ENCODE measurements around the gene ZFYVE26.

The ZFYVE26 gene

GRCh38 chr14:67806246-67806645, 10.1 kb downstream of the ZFYVE26 start:
- H3K4me1 ChIP-seq (ENCODE audit: insufficient read depth, low read length), result no peaks in the 10 kb centered on the region
- H3K9me3 ChIP-seq (ENCODE audit: insufficient read depth, low read depth, low read length), result no peaks in the 10 kb centered on the region
- peaks cover 91% of the 10 kb centered on the region for H3K36me3 ChIP-seq (ENCODE audit: insufficient read depth, low read depth, low read length)
- no peak overlapping the region for H3K4me3 ChIP-seq (ENCODE audit: low read length)
- H3K9ac ChIP-seq (ENCODE audit: low read depth, low read length), result no peak overlapping the region
- no peaks in the 10 kb centered on the region for H3K27me3 ChIP-seq (ENCODE audit: insufficient read depth, low read length)
- H3K27ac ChIP-seq (ENCODE audit: low read length), result no peak overlapping the region

GRCh38 chr14:67800743-67801142, 15.6 kb downstream of the ZFYVE26 start:
- H3K36me3 ChIP-seq (ENCODE audit: insufficient read depth, low read depth, low read length), result peaks cover 96% of the 10 kb centered on the region
- H3K9me3 ChIP-seq (ENCODE audit: insufficient read depth, low read depth, low read length), result no peaks in the 10 kb centered on the region

GRCh38 chr14:67798731-67799130, 17.7 kb downstream of the ZFYVE26 start:
- Histone ChIP-seq H3K9me3 (ENCODE audit: insufficient read depth, low read depth, low read length) (no peaks in the 10 kb centered on the region), H3K9ac (ENCODE audit: low read depth, low read length) (no peak overlapping the region), H3K4me1 (ENCODE audit: insufficient read depth, low read length) (no peaks in the 10 kb centered on the region), H3K4me3 (ENCODE audit: low read length) (no peak overlapping the region), H3K27me3 (ENCODE audit: insufficient read depth, low read length) (no peaks in the 10 kb centered on the region), H3K27ac (ENCODE audit: low read length) (no peak overlapping the region), H3K36me3 (ENCODE audit: insufficient read depth, low read depth, low read length) (peaks cover 98% of the 10 kb centered on the region)

More at GRCh38 chr14:67800743-67801142, 15.6 kb downstream of the ZFYVE26 start:
- no peaks in the 10 kb centered on the region for H3K27me3 ChIP-seq (ENCODE audit: insufficient read depth, low read length)
- H3K9ac ChIP-seq (ENCODE audit: low read depth, low read length), result no peak overlapping the region
- H3K4me3 ChIP-seq (ENCODE audit: low read length), result no peak overlapping the region
- no peak overlapping the region for H3K27ac ChIP-seq (ENCODE audit: low read length)
- no peaks in the 10 kb centered on the region for H3K4me1 ChIP-seq (ENCODE audit: insufficient read depth, low read length)

- Histone ChIP-seq H3K9me3 (ENCODE audit: insufficient read depth, low read depth, low read length) (no peaks in the 10 kb centered on the region), H3K27me3 (ENCODE audit: insufficient read depth, low read length) (no peaks in the 10 kb centered on the region), H3K27ac (ENCODE audit: low read length) (no peak overlapping the region), H3K36me3 (ENCODE audit: insufficient read depth, low read depth, low read length) (peaks cover 98% of the 10 kb centered on the region), H3K4me3 (ENCODE audit: low read length) (no peak overlapping the region), H3K9ac (ENCODE audit: low read depth, low read length) (no peak overlapping the region), H3K4me1 (ENCODE audit: insufficient read depth, low read length) (no peaks in the 10 kb centered on the region)
These were observed 28.7 kb downstream of the ZFYVE26 start for GRCh38 chr14:67787673-67788072.

- Histone ChIP-seq H3K27ac (ENCODE audit: low read length) (no peak overlapping the region), H3K4me1 (ENCODE audit: insufficient read depth, low read length) (no peaks in the 10 kb centered on the region), H3K9me3 (ENCODE audit: insufficient read depth, low read depth, low read length) (no peaks in the 10 kb centered on the region), H3K4me3 (ENCODE audit: low read length) (no peak overlapping the region), H3K36me3 (ENCODE audit: insufficient read depth, low read depth, low read length) (peaks cover 99% of the 10 kb centered on the region), H3K27me3 (ENCODE audit: insufficient read depth, low read length) (no peaks in the 10 kb centered on the region), H3K9ac (ENCODE audit: low read depth, low read length) (no peak overlapping the region)
These were observed 30.9 kb downstream of the ZFYVE26 start for GRCh38 chr14:67785270-67786109.

DNA sequence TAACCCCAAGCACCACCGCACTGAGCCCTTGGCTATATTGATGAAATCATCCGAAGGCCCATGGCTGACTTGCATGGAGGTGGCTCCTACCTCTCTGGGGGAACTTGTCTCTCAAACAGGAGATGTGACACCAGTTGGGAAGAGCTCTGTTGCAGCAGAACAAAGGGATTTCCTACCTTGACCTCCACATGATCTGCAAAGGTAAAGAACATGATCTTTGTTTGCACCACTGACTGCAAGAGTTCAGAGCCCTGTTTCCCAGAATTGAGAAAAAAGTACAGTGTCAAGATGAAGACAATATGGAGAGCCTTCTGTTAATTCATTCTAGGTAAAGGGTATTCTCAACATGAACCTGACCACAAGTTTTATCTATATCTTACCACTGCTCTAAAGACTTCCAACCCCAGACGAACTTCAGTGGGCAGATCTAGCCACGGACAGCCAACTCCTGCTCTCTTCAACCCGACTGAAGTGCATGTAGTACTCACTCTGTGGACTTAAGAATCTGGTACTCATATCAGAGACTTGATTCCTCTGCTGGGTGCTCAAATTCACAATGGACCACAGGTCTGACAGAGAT, 32.1 kb downstream of the ZFYVE26 start:
- Histone ChIP-seq H3K9ac (ENCODE audit: low read depth, low read length) (no peak overlapping the region), H3K36me3 (ENCODE audit: insufficient read depth, low read depth, low read length) (peaks cover 98% of the 10 kb centered on the region), H3K4me3 (ENCODE audit: low read length) (no peak overlapping the region), H3K27me3 (ENCODE audit: insufficient read depth, low read length) (no peaks in the 10 kb centered on the region), H3K27ac (ENCODE audit: low read length) (no peak overlapping the region), H3K9me3 (ENCODE audit: insufficient read depth, low read depth, low read length) (no peaks in the 10 kb centered on the region), H3K4me1 (ENCODE audit: insufficient read depth, low read length) (no peaks in the 10 kb centered on the region)

GRCh38 chr14:67782090-67782489, 34.3 kb downstream of the ZFYVE26 start:
- H3K27ac ChIP-seq (ENCODE audit: low read length), result no peak overlapping the region

DNA sequence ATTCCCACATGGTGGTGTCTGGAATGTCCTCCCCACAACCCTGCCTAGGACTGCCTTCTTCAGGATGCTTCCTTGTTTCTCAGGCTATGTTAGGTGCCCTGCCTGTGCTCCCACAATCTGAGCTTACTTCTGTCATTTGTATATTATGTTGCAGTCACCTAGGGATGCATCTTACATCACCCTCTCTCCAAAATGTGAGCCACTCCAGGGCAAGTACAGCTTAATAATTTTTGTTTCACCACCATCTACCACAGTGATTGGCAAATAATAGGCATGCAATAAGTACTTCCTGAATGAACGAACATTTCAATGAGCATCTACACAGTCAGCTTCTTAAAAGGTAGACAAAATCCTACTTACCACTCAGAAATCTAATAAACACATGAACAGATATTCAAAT, 37.6 kb downstream of the ZFYVE26 start:
- peaks cover 99% of the 10 kb centered on the region for H3K36me3 ChIP-seq (ENCODE audit: insufficient read depth, low read depth, low read length)
- no peak overlapping the region for H3K4me3 ChIP-seq (ENCODE audit: low read length)

More at GRCh38 chr14:67782090-67782489, 34.3 kb downstream of the ZFYVE26 start:
- peaks cover 98% of the 10 kb centered on the region for H3K36me3 ChIP-seq (ENCODE audit: insufficient read depth, low read depth, low read length)
- H3K9ac ChIP-seq (ENCODE audit: low read depth, low read length), result no peak overlapping the region
- no peak overlapping the region for H3K4me3 ChIP-seq (ENCODE audit: low read length)
- no peaks in the 10 kb centered on the region for H3K4me1 ChIP-seq (ENCODE audit: insufficient read depth, low read length)
- no peaks in the 10 kb centered on the region for H3K27me3 ChIP-seq (ENCODE audit: insufficient read depth, low read length)
- H3K9me3 ChIP-seq (ENCODE audit: insufficient read depth, low read depth, low read length), result no peaks in the 10 kb centered on the region

GRCh38 chr14:67776653-67777322, 39.6 kb downstream of the ZFYVE26 start:
- Histone ChIP-seq H3K4me3 (ENCODE audit: low read length) (no peak overlapping the region), H3K4me1 (ENCODE audit: insufficient read depth, low read length) (no peaks in the 10 kb centered on the region), H3K36me3 (ENCODE audit: insufficient read depth, low read depth, low read length) (peaks cover 99% of the 10 kb centered on the region), H3K9me3 (ENCODE audit: insufficient read depth, low read depth, low read length) (no peaks in the 10 kb centered on the region), H3K27ac (ENCODE audit: low read length) (no peak overlapping the region), H3K27me3 (ENCODE audit: insufficient read depth, low read length) (no peaks in the 10 kb centered on the region), H3K9ac (ENCODE audit: low read depth, low read length) (no peak overlapping the region)

More for the DNA sequence above, 37.6 kb downstream of the ZFYVE26 start:
- Histone ChIP-seq H3K9me3 (ENCODE audit: insufficient read depth, low read depth, low read length) (no peaks in the 10 kb centered on the region), H3K9ac (ENCODE audit: low read depth, low read length) (no peak overlapping the region), H3K4me1 (ENCODE audit: insufficient read depth, low read length) (no peaks in the 10 kb centered on the region), H3K27me3 (ENCODE audit: insufficient read depth, low read length) (no peaks in the 10 kb centered on the region), H3K27ac (ENCODE audit: low read length) (no peak overlapping the region)

DNA sequence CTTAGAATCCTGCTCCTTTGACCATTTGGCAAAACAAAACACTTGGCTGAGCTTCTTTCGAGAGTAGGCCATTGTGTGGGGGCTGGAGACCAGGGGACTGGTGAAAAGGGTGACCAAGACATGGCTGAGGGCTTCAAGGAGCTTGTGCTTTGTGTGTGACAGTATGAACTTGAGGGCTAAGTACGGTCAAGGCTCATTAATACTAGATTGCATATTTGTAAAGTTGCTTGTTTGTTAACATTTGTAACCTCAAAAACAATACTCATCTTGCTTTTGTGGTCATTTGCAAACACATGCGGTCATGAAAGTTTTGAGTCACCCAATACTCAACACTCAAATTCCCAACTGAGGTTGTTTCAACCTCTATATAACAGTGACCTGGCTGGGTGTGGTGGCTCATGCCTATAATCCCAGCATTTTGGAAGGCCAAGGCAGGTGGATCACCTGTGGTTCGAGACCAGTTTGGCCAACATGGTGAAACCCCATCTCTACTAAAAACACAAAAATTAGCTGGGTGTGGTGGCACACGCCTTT, 42.5 kb downstream of the ZFYVE26 start:
- H3K27me3 ChIP-seq (ENCODE audit: insufficient read depth, low read length), result no peaks in the 10 kb centered on the region

DNA sequence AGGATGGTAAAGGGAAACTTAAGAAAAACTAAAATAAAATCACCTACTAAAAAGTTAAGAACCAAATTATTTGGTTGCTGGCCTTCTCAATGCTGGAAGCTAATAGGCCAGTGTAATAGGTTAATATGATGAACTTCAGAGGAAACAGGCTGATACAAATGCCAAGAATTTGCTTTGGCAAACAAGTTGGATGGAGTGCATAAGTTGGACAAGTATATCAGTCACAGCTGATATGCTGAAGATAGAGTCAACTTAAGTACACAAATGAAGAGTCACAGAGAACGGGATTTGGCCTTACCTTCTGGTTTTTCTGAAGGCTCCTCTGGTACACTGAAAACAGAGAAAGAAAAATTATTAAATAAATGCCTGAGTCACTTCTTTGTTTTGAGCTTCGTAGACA, 48.2 kb downstream of the ZFYVE26 start:
- no peak overlapping the region for H3K27ac ChIP-seq (ENCODE audit: low read length)
- H3K4me1 ChIP-seq (ENCODE audit: insufficient read depth, low read length), result no peaks in the 10 kb centered on the region
- H3K9me3 ChIP-seq (ENCODE audit: insufficient read depth, low read depth, low read length), result no peaks in the 10 kb centered on the region
- H3K36me3 ChIP-seq (ENCODE audit: insufficient read depth, low read depth, low read length), result peaks cover 99% of the 10 kb centered on the region
- no peak overlapping the region for H3K9ac ChIP-seq (ENCODE audit: low read depth, low read length)
- H3K4me3 ChIP-seq (ENCODE audit: low read length), result no peak overlapping the region
- H3K27me3 ChIP-seq (ENCODE audit: insufficient read depth, low read length), result no peaks in the 10 kb centered on the region

More for the DNA sequence above, 42.5 kb downstream of the ZFYVE26 start:
- H3K9ac ChIP-seq (ENCODE audit: low read depth, low read length), result no peak overlapping the region
- no peak overlapping the region for H3K27ac ChIP-seq (ENCODE audit: low read length)
- no peaks in the 10 kb centered on the region for H3K9me3 ChIP-seq (ENCODE audit: insufficient read depth, low read depth, low read length)
- H3K36me3 ChIP-seq (ENCODE audit: insufficient read depth, low read depth, low read length), result peaks cover 100% of the 10 kb centered on the region
- H3K4me1 ChIP-seq (ENCODE audit: insufficient read depth, low read length), result no peaks in the 10 kb centered on the region
- H3K4me3 ChIP-seq (ENCODE audit: low read length), result no peak overlapping the region
